CD4-positive, alpha-beta T cell treated with Interleukin-6 for 4 hours (primary cell): Measurements from ENCODE around the gene NRP2.
A peak's percentile ranks its signal among the peaks of the same experiment; 100 is the strongest.

ENCODE experiments used
- DNase-seq: peaks from one replicate; pipeline ENCODE4 v3.0.0-alpha.2; 2020; ENCODE audit warnings: mixed read lengths

NRP2 gene

GRCh38 chr2:205659922-205660321 lies 22.4 kb upstream of the NRP2 start:
- no peak for DNase-seq

- DNase-seq: peak; percentile 34
Measured at GRCh38 chr2:205660521-205661124, 21.7 kb upstream of the NRP2 start.

- no peak for DNase-seq
Measured at GRCh38 chr2:205661281-205661680, 21.0 kb upstream of the NRP2 start.

GRCh38 chr2:205662206-205662965 lies 19.9 kb upstream of the NRP2 start:
- no peak for DNase-seq

- DNase-seq: no peak
Measured at GRCh38 chr2:205665791-205666190, 16.5 kb upstream of the NRP2 start.

- DNase-seq: no peak
Measured at GRCh38 chr2:205670292-205670691, 12.0 kb upstream of the NRP2 start.

GRCh38 chr2:205673312-205673711 lies 9.0 kb upstream of the NRP2 start:
- DNase-seq: no peak

GRCh38 chr2:205675861-205676516 lies 6.3 kb upstream of the NRP2 start:
- no peak for DNase-seq

GRCh38 chr2:205678541-205679142 lies 3.7 kb upstream of the NRP2 start:
- DNase-seq: no peak

GRCh38 chr2:205679410-205680009 lies 2.8 kb upstream of the NRP2 start:
- no peak for DNase-seq

GRCh38 chr2:205680067-205680466 lies 2.2 kb upstream of the NRP2 start:
- DNase-seq: peak; percentile 47

- DNase-seq: no peak
Measured at GRCh38 chr2:205680903-205681302, 1.4 kb upstream of the NRP2 start.

- DNase-seq: no peak
Measured at GRCh38 chr2:205681401-205682238, 681 bp upstream of the NRP2 start.

- no peak for DNase-seq
Measured at GRCh38 chr2:205682971-205683501, 735 bp downstream of the NRP2 start.

- DNase-seq: no peak
Measured at GRCh38 chr2:205683502-205684367, 1.4 kb downstream of the NRP2 start.

- DNase-seq: no peak
Measured at GRCh38 chr2:205684871-205685313, 2.6 kb downstream of the NRP2 start.

- DNase-seq: no peak
Measured at GRCh38 chr2:205685314-205686055, 3.2 kb downstream of the NRP2 start.

GRCh38 chr2:205686056-205686782 lies 3.9 kb downstream of the NRP2 start:
- DNase-seq: no peak
